Measurements from ENCODE around the gene ZCCHC7.
"Not testable (repeated sequence)": the region's sequence is repeated elsewhere in the genome, so short reads cannot be mapped to it uniquely, and the experiment has no call there.

The ZCCHC7 gene

GRCh38 chr9:37121881-37122280 is 1.5 kb downstream of the ZCCHC7 start:
- DNase-seq (ENCODE audit: low read depth) = no peak

GRCh38 chr9:37126214-37126788 is 5.9 kb downstream of the ZCCHC7 start:
- no peak for DNase-seq (ENCODE audit: low read depth)

DNA sequence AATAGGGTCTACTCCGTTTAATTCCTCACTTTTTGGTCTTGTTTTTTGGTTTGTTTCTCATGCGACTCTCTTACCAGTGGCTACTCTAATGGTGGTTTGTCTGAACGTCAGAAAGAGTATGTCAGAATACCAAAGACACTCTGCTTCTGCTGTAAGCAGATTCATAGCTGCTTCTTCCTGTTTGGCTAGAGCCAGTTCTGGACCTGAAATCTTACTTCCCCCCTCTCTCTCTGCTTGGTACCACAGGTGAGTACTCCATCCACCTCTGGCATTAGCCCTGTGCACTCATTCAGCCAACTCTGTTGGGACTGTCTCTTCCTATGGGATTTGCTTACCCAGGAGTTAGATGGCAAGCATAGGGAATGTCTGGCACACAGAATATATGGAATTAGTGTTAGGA is 6.6 kb downstream of the ZCCHC7 start:
- DNase-seq (ENCODE audit: low read depth) = no peak

- no peak for DNase-seq (ENCODE audit: low read depth)
Observed at GRCh38 chr9:37128051-37128450, 7.7 kb downstream of the ZCCHC7 start.

GRCh38 chr9:37134166-37134565 is 13.8 kb downstream of the ZCCHC7 start:
- DNase-seq (ENCODE audit: low read depth) = no peak

GRCh38 chr9:37141015-37141414 is 20.6 kb downstream of the ZCCHC7 start:
- no peak for DNase-seq (ENCODE audit: low read depth)

DNA sequence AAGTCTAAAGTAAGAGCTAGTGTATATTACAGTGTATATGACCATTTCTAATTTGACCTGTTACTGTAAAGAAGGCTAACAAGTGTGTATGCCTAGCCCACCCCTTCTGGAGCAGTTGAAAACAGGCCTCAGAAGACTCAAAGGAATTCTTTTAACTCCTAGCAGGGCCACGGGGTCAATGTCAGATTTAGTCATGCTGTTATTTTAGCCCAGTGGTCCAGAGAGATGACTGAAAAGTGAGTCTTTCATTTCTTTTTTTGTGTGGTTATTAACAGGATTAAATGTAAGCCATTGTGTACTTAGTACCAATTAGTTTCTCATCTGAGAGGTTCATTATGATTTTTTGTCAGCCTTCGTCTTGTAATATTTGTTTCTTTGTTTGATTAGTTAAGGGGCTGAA is 24.4 kb downstream of the ZCCHC7 start:
- no peak for DNase-seq (ENCODE audit: low read depth)

GRCh38 chr9:37146410-37146809 is 26.0 kb downstream of the ZCCHC7 start:
- no peak for DNase-seq (ENCODE audit: low read depth)

DNA sequence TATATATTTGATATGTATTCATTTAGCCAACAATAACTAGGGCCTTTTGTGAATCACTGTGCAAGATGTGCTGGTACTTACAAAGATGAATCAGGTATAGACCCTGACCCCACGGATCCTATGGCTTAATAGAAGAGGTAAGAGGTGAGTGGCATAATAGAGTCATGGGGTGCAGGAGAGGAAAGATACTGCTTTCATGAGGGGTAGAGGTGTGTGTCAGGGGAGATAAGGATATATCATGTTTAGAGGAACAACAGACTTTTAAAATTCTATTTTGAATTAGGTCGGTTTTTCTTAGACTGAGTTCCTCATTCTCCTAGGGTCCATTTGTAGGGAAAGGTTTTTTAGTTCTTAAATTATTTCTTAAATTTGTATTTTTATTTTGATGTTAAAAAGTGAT is 27.8 kb downstream of the ZCCHC7 start:
- DNase-seq (ENCODE audit: low read depth) = no peak

DNA sequence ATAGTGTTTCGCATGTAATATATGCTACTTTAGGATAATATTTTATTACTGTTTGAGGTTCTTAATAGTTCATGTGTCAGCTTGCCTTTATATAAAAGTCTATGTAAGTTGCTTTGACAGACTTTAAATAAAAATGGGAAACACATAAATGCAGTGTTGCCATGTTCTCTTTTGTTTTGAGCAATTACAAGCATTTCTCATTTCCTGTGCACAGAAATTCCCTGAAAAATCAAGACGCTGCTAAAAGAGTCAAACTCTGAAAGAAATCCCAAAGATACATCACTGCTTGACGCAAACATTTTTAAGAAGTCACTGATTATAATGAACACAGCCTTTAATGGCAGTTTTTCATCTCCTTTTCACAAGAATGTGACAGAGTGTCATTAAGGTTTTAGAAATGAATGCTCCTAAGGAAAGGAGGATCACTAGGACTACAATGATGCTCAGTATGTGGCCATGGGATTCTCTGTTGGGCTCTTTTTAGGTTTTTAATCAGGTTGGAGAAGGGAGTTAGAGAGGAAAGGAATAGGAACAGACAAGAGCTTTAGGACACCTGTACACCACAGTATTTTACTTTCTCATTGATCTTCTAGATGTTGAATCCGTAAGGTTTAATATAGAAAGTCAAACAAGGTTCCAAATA is 29.4 kb downstream of the ZCCHC7 start:
- DNase-seq (ENCODE audit: low read depth) = no peak

DNA sequence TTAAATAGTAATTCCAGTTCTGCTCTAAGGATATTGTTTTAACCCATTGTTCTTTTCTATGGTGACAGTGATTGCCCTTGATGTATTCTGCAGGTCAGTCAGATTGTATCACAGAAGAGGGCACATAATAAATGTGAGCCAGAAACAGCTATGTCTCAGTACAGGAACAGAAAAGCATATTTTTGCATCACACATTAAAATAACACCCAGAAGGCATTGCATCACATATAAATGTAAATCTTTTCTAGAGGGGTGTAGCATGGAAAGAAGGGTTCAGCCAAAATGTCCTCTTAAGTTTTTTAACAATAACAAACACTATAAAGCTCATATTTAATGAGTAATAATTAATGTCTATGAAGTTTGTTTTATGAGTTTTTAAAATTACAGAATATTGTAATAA is 30.0 kb downstream of the ZCCHC7 start:
- DNase-seq (ENCODE audit: low read depth) = no peak

- DNase-seq (ENCODE audit: low read depth) = no peak
Observed at GRCh38 chr9:37151812-37152211, 31.4 kb downstream of the ZCCHC7 start.

- DNase-seq (ENCODE audit: low read depth) = no peak
Observed at GRCh38 chr9:37152365-37152764, 32.0 kb downstream of the ZCCHC7 start.

DNA sequence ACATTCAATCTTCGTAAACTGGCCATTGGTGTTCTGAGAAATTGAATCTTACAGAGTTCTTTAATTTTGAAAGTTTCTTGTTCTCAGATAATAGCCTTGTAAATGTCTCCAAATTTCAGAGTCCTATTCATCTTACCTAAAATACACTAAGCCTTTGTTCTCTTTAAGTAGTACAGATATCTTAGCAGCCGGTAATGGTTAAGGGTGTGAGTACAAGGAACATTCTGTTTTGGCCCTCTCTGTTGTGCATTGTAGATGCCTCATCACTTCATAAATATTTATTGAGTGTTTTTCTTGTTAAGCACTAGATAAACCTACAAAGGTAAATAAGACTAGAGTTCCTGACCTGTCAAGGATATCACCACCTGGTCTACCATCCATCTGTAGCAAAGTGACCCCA is 35.2 kb downstream of the ZCCHC7 start:
- no peak for DNase-seq (ENCODE audit: low read depth)

DNA sequence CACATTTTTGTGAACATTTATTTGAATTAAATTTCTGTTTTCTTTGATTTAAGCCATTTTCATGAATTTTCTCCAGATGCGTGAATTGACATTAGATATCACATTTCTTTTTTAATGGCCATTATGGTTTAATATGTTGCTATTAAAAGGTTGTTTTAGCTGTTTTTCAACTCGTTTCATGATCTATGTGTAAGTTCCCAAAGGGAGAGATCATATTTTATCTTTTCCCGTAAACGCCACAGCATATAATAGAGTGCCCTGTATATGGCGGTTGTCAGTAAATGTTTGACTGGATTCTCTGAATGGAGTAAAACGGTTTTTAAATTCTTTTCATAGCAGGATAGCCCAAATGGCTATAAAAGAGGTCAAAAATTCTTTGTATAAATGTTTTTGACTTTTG is 35.8 kb downstream of the ZCCHC7 start:
- no peak for DNase-seq (ENCODE audit: low read depth)

GRCh38 chr9:37156781-37157356 is 36.5 kb downstream of the ZCCHC7 start:
- DNase-seq (ENCODE audit: low read depth) = no peak

DNA sequence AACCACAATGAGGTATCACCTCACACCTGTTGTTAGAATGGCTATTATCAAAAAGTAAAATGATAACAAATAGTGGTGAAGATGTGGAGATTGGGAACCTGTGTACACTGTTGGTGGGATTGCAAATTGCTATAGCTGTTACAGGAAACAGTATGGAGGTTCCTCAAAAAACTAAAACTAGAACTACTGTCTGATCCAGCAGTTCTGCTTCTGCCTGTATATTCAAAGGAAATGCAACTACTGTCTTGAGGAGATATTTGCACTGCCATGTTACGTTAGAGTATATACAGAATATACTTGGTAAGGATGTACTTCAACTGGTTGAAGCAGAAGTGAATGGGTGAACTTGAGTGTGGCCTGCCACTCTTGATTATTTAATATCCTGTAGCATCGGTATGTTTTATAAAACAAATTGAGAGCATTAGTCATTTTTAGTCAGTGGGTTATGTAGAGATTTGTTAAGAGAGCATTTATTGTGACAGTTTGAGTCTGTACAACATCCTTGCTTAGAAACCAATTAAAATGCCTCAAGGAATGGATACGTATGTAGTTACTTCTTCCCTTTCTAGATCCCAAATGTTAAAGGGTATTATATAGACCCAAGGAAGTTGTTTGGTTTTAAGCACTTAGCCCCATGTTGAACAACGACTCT is 37.5 kb downstream of the ZCCHC7 start:
- DNase-seq (ENCODE audit: low read depth) = no peak

- no peak for DNase-seq (ENCODE audit: low read depth)
Observed at GRCh38 chr9:37163299-37163698, 42.9 kb downstream of the ZCCHC7 start.

- not testable (repeated sequence) for DNase-seq (ENCODE audit: low read depth)
Observed at GRCh38 chr9:37164335-37164734, 44.0 kb downstream of the ZCCHC7 start.

DNA sequence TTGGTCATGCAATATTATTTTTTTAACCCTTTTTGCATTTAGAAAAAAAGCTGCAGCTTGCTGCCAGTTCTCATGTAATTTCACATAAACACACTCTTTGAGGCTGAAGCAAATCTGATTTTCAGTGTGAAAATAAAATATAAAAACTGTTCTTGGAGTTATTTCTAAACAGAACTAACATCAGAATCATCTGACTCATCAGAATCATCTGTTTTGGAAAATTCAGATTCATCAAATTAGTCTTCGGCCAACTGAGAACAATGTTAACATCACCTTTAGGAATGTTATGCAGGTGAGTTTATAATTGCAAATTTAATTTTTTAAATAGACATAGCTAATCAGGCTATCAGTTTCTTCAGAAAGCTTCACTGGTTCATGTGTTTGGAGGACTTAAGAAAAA is 45.3 kb downstream of the ZCCHC7 start:
- no peak for DNase-seq (ENCODE audit: low read depth)

- DNase-seq (ENCODE audit: low read depth) = no peak
Observed at GRCh38 chr9:37167456-37168047, 47.2 kb downstream of the ZCCHC7 start.

GRCh38 chr9:37172557-37172956 is 52.2 kb downstream of the ZCCHC7 start:
- DNase-seq (ENCODE audit: low read depth) = no peak

DNA sequence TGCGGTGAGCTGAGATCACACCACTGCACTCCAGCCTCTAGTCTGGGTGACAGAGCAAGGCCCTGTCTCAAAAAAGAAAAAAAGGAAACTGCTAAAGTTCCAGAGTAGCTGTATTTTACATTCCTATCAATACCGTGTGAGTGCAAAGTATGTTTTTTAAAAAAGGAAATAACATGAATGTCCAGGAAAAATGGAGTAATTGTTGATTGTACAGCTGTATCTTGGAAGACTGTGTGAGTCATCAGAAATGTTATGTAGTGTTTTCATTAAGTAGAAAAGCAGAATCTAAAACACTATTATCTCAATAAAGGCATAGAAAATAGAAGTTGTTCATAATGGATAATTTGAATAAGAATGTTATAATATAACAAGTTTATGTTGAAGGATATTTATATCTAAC is 53.9 kb downstream of the ZCCHC7 start:
- no peak for DNase-seq (ENCODE audit: low read depth)

Data from stimulated activated CD8-positive, alpha-beta memory T cell treated with anti-CD3 and anti-CD28 coated beads, Interleukin-15, amount 100 ng/mL, for 1 hour (primary cell).